Measurements from ENCODE around the gene CABP2.

GRCh38 chr11:67521924-67522323 is 1.3 kb downstream of the CABP2 start:
- TF ChIP-seq CTCF (conservative IDR thresholded peaks at IDR 0.05; ENCODE audit: low read depth, low read length) (no peak), EZH2 (IDR thresholded peaks at IDR 0.05; ENCODE audit: borderline replicate concordance, low read depth, low read length, poor library complexity, severe bottlenecking) (no peak)
